IPS-18c (cell line): ENCODE data around the gene WWOX.
"Not testable (repeated sequence)": the region's sequence is repeated elsewhere in the genome, so short reads cannot be mapped to it uniquely, and the experiment has no call there.

Experiments
- H3K4me3 ChIP-seq: 2 replicates; pipeline ENCODE4 v1.7.0; 2013; ENCODE audit warnings: low read depth, mild to moderate bottlenecking, low read length, moderate library complexity; ENCODE audit not compliant: insufficient read depth
- H3K9me3 ChIP-seq: one replicate; pipeline ENCODE4 v1.6.1; 2013; ENCODE audit warnings: mild to moderate bottlenecking, low read length, moderate library complexity; ENCODE audit not compliant: control insufficient read depth, insufficient read depth

WWOX gene

GRCh38 chr16:78505036-78505435, 405.6 kb downstream of the WWOX start:
- Histone ChIP-seq H3K9me3 (no peaks in the 10 kb centered on the region), H3K4me3 (no peak overlapping the region)

GRCh38 chr16:78505544-78506366, 406.3 kb downstream of the WWOX start:
- H3K9me3 ChIP-seq = no peaks in the 10 kb centered on the region

GRCh38 chr16:78506367-78507193, 407.1 kb downstream of the WWOX start:
- Histone ChIP-seq H3K9me3 (no peaks in the 10 kb centered on the region), H3K4me3 (no peak overlapping the region)

More at GRCh38 chr16:78505544-78506366, 406.3 kb downstream of the WWOX start:
- no peak overlapping the region for H3K4me3 ChIP-seq

DNA sequence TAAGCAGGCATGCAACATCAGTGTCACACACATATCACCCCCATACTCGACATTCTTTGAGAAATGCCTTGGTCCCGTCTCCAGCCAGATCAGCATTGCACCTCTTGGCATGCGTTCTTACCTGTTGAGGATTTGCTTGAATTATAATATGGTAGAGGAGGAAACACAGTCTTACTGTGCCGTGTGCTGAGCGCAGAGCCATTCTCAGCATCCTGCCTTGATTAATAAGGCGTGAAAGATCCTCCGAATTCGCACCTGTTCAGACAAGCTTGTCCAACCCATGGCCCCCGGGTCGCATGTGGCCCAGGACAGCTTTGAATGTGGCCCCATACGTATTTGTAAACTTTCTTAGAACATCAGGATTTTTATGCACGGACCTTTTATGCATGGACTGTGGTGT, 408.1 kb downstream of the WWOX start:
- Histone ChIP-seq H3K4me3 (no peak overlapping the region), H3K9me3 (no peaks in the 10 kb centered on the region)

GRCh38 chr16:78509965-78510364, 410.5 kb downstream of the WWOX start:
- H3K4me3 ChIP-seq = no peak overlapping the region
- no peaks in the 10 kb centered on the region for H3K9me3 ChIP-seq

DNA sequence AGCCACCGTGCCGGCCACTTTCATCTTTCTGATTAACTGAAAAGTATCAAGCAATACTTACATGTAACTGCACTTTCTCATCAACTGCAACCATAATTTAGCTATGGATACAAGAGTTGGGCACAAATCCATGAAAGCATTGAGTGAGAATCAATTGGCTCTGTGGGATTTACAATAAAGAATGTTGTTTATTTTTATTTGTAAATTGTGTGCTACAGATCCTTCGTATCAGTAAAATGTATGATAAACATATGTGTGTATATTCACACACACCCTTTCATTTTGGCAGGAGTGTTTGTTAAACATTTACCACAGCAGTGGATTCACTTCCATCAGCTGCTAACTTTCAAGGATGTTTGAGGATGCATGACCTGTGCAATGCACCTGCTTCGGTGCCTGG, 411.0 kb downstream of the WWOX start:
- no peaks in the 10 kb centered on the region for H3K9me3 ChIP-seq
- no peak overlapping the region for H3K4me3 ChIP-seq

- H3K4me3 ChIP-seq = no peak overlapping the region
- H3K9me3 ChIP-seq = no peaks in the 10 kb centered on the region
Observed at GRCh38 chr16:78513838-78514237, 414.4 kb downstream of the WWOX start.

- not testable (repeated sequence) for H3K9me3 ChIP-seq, H3K4me3 ChIP-seq
Observed at GRCh38 chr16:78514888-78515287, 415.4 kb downstream of the WWOX start.

DNA sequence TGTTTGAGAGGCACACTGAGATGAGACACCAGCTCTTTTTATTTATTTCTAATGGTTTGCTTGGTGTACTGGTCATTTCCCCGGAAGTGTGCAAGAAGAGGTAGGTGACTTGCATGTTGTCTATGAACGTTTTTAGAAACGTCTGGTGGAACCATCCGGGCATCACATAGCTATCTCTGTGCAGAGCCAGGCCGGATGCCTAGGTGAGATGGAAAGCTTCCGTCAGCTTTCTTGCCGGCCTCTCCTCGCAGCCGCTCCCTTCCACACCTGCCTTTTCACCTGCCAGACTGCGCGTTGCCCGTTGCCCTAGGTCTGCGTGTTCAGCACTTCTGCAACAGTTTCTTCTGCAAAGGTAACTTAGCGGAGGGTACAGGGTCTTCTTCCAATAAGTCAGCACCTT, 416.0 kb downstream of the WWOX start:
- Histone ChIP-seq H3K4me3 (no peak overlapping the region), H3K9me3 (no peaks in the 10 kb centered on the region)

DNA sequence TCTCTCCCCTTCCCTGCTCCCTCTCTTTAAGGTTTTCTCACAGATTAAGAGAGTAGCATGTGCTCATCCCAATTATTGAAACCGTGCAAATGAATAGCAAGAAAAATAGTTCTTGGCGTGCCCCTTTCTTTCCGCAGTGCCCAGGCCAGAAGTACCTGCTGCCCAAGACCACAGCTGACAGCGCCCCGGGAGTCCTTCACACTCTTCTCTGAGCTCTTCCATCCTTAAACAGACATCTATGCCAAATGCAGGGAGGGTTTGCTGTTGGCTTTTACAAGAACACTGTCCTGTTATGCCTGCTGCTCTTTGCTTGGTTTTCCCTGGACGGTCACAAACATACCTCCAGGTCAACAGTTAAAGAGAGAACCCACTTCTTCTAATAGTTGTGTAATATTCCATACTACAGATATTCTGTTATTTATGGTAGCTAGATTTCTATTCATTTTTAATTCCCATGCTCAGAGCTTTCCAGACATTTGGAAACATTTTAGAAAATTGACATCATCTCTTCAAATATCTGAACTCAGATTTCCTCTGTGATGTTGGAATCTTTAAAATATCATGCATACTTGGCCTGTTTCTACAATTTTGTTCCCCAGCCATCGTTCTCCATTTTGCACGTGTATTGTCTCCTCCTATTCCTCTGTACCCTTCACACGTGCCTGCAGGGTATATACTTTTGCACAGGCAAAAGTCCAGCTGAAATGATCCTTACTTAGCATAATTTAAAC, 416.7 kb downstream of the WWOX start:
- Histone ChIP-seq H3K9me3 (peaks cover 3% of the 10 kb centered on the region), H3K4me3 (no peak overlapping the region)

GRCh38 chr16:78519896-78520295, 420.4 kb downstream of the WWOX start:
- Histone ChIP-seq H3K9me3 (peaks cover 3% of the 10 kb centered on the region), H3K4me3 (no peak overlapping the region)

DNA sequence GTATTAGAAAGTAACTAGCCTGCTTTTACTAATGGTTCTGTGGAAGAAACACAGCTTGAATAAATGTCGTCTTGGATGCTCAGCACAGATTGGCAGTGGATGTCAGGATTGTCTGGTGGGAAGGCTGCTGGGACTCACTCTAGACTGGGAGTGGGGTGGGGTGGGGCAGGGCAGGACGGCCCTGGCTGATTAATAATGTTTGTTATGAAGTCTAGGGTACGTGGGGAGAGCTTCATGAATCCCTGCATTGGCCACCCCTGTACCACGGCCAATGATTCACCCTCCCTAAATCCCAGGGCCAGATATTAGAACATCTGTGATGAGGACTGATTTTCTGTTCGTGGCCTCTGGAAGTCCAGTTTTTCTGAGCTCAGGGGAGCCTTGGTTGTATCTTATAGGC, 421.0 kb downstream of the WWOX start:
- Histone ChIP-seq H3K4me3 (no peak overlapping the region), H3K9me3 (peaks cover 3% of the 10 kb centered on the region)

DNA sequence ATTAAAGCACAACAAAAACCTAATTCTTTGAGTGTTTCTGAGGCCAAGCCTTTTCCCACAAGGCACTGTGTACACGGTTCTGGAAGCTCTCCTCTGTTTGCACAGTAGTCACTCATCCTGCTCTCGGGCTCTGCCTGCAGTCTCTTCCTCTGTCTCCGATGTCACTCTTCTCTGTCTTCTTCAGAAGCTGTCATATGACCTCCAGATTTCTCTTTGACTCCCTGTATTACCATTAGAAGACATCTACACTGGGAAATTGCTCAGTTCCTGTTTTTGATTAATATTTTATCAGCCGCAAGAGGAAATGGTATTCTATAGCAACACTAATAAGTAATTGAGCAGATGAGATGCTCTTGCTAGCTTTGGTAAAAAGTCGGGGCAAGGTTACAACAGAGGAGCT, 422.9 kb downstream of the WWOX start:
- no peak overlapping the region for H3K4me3 ChIP-seq
- H3K9me3 ChIP-seq = peaks cover 3% of the 10 kb centered on the region

DNA sequence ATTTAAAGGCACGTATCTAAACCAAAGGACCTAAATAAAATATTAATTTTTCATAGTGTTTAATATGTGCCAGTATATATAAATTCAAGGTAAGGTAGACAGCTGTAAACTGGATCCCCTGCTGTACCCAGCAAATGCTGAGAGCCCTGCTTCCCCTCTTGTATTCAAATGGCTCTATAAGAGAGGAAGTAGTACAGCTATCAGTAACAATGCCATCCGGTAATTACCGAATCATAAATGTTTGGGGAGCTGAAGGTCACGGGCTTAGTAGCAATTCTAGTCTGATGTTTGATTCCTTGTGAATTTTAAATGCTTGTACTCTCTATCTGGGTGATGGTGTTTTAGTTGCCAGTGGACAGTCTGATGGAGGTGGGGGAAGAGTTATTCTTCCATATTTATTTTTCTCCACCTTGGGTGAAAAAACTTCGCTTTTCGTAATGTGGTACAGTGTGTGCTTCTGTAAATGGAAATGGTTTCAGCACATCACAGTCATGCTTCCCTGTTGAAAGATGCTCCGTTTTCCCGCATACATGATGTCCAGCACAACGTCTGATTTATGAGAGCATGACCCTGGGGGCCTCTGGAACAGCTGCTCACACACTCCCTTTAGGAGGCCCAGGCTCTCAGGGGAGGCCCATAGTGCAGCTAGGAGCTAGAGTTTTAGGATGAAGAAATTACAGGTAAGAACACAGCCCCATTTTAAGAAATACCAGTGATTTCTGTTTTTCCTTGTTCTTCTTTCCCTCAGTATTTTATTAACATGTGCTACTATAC, 423.9 kb downstream of the WWOX start:
- H3K9me3 ChIP-seq = peaks cover 3% of the 10 kb centered on the region
- no peak overlapping the region for H3K4me3 ChIP-seq

- H3K4me3 ChIP-seq = no peak overlapping the region
- H3K9me3 ChIP-seq = peaks cover 3% of the 10 kb centered on the region
Observed at GRCh38 chr16:78524066-78524595, 424.7 kb downstream of the WWOX start.

DNA sequence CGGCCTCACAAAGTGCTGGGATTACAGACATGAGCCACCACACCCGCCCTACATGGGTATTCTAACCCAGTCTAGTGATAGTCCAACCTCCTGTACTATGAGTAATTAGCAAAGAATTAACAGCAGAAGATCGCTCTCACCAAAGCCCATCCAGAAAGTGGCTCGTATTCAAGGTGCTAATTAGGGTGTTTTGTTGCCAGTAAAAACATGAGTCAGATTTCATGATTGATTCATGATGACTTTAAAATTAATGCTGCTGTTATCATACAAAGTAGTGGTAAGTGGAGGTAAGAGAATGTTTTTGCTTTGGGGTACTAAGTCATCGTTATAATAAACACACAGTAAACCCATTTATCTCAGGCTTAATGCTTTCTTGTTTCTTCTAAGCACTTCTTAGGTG, 428.8 kb downstream of the WWOX start:
- Histone ChIP-seq H3K9me3 (no peaks in the 10 kb centered on the region), H3K4me3 (no peak overlapping the region)

DNA sequence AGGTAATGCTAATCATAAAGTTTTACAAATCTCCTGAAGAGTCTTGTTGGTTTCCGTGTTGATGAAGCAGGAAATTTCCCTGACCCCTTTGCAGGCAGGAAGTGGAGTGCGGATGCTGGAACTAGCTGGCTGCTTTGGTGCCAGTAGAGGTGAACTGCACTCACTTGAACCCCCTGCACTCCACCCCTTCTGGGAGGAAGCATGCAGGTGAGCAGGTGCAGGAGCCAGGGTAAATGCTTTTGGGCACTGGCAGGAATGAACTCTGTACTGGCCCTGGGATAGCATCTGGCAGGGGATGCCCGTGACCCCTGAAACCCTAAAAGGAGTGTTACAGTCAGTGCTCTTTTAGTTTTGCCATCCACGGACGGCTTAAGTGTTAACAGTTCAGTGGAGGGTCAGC, 430.4 kb downstream of the WWOX start:
- Histone ChIP-seq H3K9me3 (no peaks in the 10 kb centered on the region), H3K4me3 (no peak overlapping the region)
